HEK293T (cell line): ENCODE results near the gene QSOX2.

Experiments used
- CTCF ChIA-PET: fragments of 350-600 bp; formaldehyde crosslinking; extraction: SDS; loops from one replicate; lab custom pipeline; 2021; ENCODE audit warnings: antibody characterized with exemption, inconsistent platforms; lab: Yijun Ruan, JAX
- POLR2A ChIA-PET: fragments of 350-600 bp; formaldehyde crosslinking; extraction: SDS; loops from one replicate; lab custom pipeline; 2020; ENCODE audit warnings: antibody characterized with exemption, inconsistent platforms; lab: Yijun Ruan, JAX
- DNase-seq: peaks from one replicate; pipeline ENCODE4 v3.0.0; 2012; ENCODE audit warnings: mixed read lengths; ENCODE audit errors: extremely low spot score
- ARNT ChIP-seq: fragments of 450-650 bp; IDR thresholded peaks from 2 replicates; pipeline ENCODE4 v1.6.1; 2017; ENCODE audit warnings: mild to moderate bottlenecking
- BHLHE40 ChIP-seq: fragments of 450-650 bp; IDR thresholded peaks from 2 replicates; pipeline ENCODE4 v1.6.1; 2016; ENCODE audit warnings: mild to moderate bottlenecking, moderate library complexity, borderline replicate concordance
- CTBP1 ChIP-seq: fragments of 450-650 bp; IDR thresholded peaks from 2 replicates; pipeline ENCODE4 v1.6.1; 2016; ENCODE audit warnings: borderline replicate concordance
- ELF4 ChIP-seq: fragments of 450-650 bp; IDR thresholded peaks from 2 replicates; pipeline ENCODE4 v1.6.1; 2017; ENCODE audit warnings: antibody characterized with exemption
- FOXA1 ChIP-seq: fragments of 450-650 bp; IDR thresholded peaks from 2 replicates; pipeline ENCODE4 v1.6.1; 2016; ENCODE audit warnings: mild to moderate bottlenecking
- FOXK2 ChIP-seq: fragments of 450-650 bp; IDR thresholded peaks from 2 replicates; pipeline ENCODE4 v1.6.1; 2016; ENCODE audit warnings: mild to moderate bottlenecking
- FOXM1 ChIP-seq: fragments of 450-650 bp; IDR thresholded peaks from 2 replicates; pipeline ENCODE4 v1.6.1; 2017; ENCODE audit warnings: mild to moderate bottlenecking, borderline replicate concordance
- HDGF ChIP-seq: fragments of 450-650 bp; IDR thresholded peaks from 2 replicates; pipeline ENCODE4 v1.6.1; 2017; ENCODE audit warnings: antibody characterized with exemption, borderline replicate concordance
- L3MBTL2 ChIP-seq: fragments of 450-650 bp; conservative IDR thresholded peaks from 2 replicates; pipeline ENCODE4 v1.6.1; 2016; ENCODE audit warnings: mild to moderate bottlenecking
- LEF1 ChIP-seq: fragments of 450-650 bp; IDR thresholded peaks from 2 replicates; pipeline ENCODE4 v1.6.1; 2017; ENCODE audit warnings: mild to moderate bottlenecking, borderline replicate concordance
- NFRKB ChIP-seq: fragments of 450-650 bp; IDR thresholded peaks from 2 replicates; pipeline ENCODE4 v1.6.1; 2016; ENCODE audit warnings: mild to moderate bottlenecking, moderate library complexity
- PKNOX1 ChIP-seq: fragments of 450-650 bp; IDR thresholded peaks from 2 replicates; pipeline ENCODE4 v1.6.1; 2016
- SP1 ChIP-seq: fragments of 450-650 bp; IDR thresholded peaks from 2 replicates; pipeline ENCODE4 v1.6.1; 2017
- SUZ12 ChIP-seq: fragments of 450-650 bp; IDR thresholded peaks from 2 replicates; pipeline ENCODE4 v1.6.1; 2016; ENCODE audit warnings: mild to moderate bottlenecking
- TARDBP ChIP-seq: fragments of 450-650 bp; IDR thresholded peaks from 2 replicates; pipeline ENCODE4 v1.6.1; 2016
- ZNF384 ChIP-seq: fragments of 450-650 bp; IDR thresholded peaks from 2 replicates; pipeline ENCODE4 v1.6.1; 2016

Gene QSOX2

GRCh38 chr9:136211006-136211405 lies 34.6 kb downstream of the QSOX2 start:
- POLR2A ChIA-PET, result no interaction called here
- DNase-seq, result no peak
- CTCF ChIA-PET, result no interaction called here
- TF ChIP-seq SP1 (no peak), LEF1 (no peak), FOXA1 (no peak), ELF4 (no peak), HDGF (no peak), L3MBTL2 (no peak), BHLHE40 (no peak), ZNF384 (no peak), PKNOX1 (no peak), TARDBP (no peak), SUZ12 (no peak), FOXK2 (no peak), CTBP1 (no peak), ARNT (no peak), FOXM1 (no peak), NFRKB (no peak)

GRCh38 chr9:136210276-136210675 lies 35.3 kb downstream of the QSOX2 start:
- DNase-seq, result no peak
- TF ChIP-seq BHLHE40, result no peak
- TF ChIP-seq FOXK2, result no peak
- no peak for TF ChIP-seq FOXA1
- TF ChIP-seq ZNF384, result no peak
- no peak for TF ChIP-seq ARNT
- TF ChIP-seq NFRKB, result no peak
- no peak for TF ChIP-seq FOXM1
- no peak for TF ChIP-seq HDGF
- TF ChIP-seq SP1, result no peak
- no peak for TF ChIP-seq ELF4
- no peak for TF ChIP-seq SUZ12
- TF ChIP-seq LEF1, result no peak
- CTCF ChIA-PET, result no interaction called here
- POLR2A ChIA-PET, result no interaction called here

GRCh38 chr9:136209786-136210185 lies 35.8 kb downstream of the QSOX2 start:
- ChIA-PET CTCF (no interaction called here), POLR2A (no interaction called here)
- DNase-seq, result no peak
- TF ChIP-seq ARNT, result no peak
- no peak for TF ChIP-seq NFRKB
- TF ChIP-seq CTBP1, result no peak
- no peak for TF ChIP-seq ELF4
- TF ChIP-seq LEF1, result no peak
- no peak for TF ChIP-seq FOXK2
- no peak for TF ChIP-seq ZNF384
- TF ChIP-seq L3MBTL2, result no peak
- TF ChIP-seq FOXA1, result no peak
- no peak for TF ChIP-seq PKNOX1
- TF ChIP-seq HDGF, result no peak

GRCh38 chr9:136209232-136209631 lies 36.4 kb downstream of the QSOX2 start:
- DNase-seq, result no peak
- POLR2A ChIA-PET, result no interaction called here
- CTCF ChIA-PET, result no interaction called here
- no peak for TF ChIP-seq ARNT
- TF ChIP-seq TARDBP, result no peak
- TF ChIP-seq SUZ12, result no peak
- TF ChIP-seq LEF1, result no peak
- no peak for TF ChIP-seq ELF4
- no peak for TF ChIP-seq FOXM1
- no peak for TF ChIP-seq PKNOX1
- TF ChIP-seq NFRKB, result no peak
- no peak for TF ChIP-seq L3MBTL2
- TF ChIP-seq CTBP1, result no peak
- TF ChIP-seq FOXA1, result no peak
- TF ChIP-seq SP1, result no peak
- TF ChIP-seq FOXK2, result no peak
- no peak for TF ChIP-seq HDGF
- TF ChIP-seq ZNF384, result no peak
- no peak for TF ChIP-seq BHLHE40

- CTCF ChIA-PET, result no interaction called here
- no peak for TF ChIP-seq PKNOX1
- TF ChIP-seq ZNF384, result no peak
- no peak for TF ChIP-seq TARDBP
- TF ChIP-seq FOXM1, result no peak
- no peak for TF ChIP-seq FOXA1
- TF ChIP-seq HDGF, result no peak
- no peak for TF ChIP-seq BHLHE40
- TF ChIP-seq ARNT, result no peak
- no peak for TF ChIP-seq L3MBTL2
- no peak for TF ChIP-seq NFRKB
- no peak for TF ChIP-seq LEF1
- no peak for TF ChIP-seq CTBP1
- no peak for TF ChIP-seq FOXK2
- TF ChIP-seq SP1, result no peak
- TF ChIP-seq SUZ12, result no peak
- no peak for TF ChIP-seq ELF4
- POLR2A ChIA-PET, result no interaction called here
- DNase-seq, result no peak
Observed at GRCh38 chr9:136208675-136209074, 36.9 kb downstream of the QSOX2 start.
